ENCODE measurements around the gene AGAP5. TPM values are rescaled to one million over a fixed set of nuclear protein-coding genes. Genes with fewer than 3 reads are reported as not detected.

Gene AGAP5
- total RNA-seq, 1 donor from 2014 or later = 8.2 TPM

- DNase-seq (ENCODE audit: low spot score) = no peak
Observed at GRCh38 chr10:73655990-73656298, 42.0 kb downstream of the AGAP5 start, which contains the start of gene SYNPO2L. Gene SYNPO2L, minus strand, starts transcription at chr10:73656029. Its CDS starts 107 bp downstream, at chr10:73655922.

DNA sequence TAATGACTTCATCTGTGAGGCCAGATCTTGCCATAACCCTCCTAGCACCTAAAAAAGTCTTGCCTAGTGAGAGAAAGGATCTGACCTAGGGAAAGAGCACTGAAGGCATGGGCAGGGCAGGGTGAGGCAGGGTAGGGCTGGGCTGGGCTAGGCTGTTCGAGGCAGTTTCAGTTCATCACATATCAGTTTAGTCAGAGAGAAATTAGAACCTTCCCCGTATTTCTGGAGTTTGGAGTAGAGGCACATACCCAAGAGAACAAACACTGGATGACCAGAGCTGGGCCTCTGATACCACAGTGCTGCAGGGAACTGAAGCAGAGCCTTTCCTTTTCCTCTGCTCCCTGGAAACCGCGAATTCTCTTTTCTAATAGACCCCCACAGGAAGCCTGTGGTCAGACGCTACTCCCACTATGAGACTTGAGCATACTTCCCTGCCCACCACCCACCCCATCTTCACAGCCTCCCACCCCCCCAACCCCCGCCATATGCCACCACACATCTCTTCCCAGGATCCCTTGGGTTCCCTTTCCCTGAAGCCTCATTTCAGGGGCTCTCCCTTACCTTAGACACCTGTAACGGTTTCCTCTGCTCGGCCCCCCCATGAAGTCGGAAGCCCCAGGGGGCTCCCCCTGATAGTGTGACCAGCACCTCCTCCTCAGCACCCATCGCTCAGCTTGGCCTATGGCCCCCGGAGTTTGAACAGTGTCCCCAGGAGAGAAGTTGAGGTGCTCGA, 42.5 kb downstream of the AGAP5 start:
- no peak for DNase-seq (ENCODE audit: low spot score)

- no peak for DNase-seq (ENCODE audit: low spot score)
Observed at GRCh38 chr10:73653701-73654100, 44.2 kb downstream of the AGAP5 start.

DNA sequence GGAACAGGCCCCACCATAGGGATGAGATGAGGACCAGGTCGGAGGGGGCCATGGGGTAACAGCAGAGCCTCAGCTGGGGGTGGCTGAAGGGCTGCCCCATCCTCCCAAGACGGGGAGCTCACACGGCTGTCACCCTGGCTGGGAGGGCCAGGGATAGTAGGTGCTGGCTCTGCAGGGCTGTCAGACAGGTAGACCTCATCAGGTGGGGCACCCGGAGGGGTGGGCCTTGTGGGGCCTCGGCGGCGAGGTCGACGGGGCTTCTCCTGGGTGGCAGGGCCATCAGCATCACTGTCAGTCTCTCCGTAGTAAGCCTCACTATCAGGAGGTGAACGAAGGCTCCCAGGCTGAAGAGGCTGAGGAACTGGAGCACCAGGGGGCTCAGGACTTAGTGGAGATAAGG, 44.7 kb downstream of the AGAP5 start:
- DNase-seq (ENCODE audit: low spot score) = no peak

DNA sequence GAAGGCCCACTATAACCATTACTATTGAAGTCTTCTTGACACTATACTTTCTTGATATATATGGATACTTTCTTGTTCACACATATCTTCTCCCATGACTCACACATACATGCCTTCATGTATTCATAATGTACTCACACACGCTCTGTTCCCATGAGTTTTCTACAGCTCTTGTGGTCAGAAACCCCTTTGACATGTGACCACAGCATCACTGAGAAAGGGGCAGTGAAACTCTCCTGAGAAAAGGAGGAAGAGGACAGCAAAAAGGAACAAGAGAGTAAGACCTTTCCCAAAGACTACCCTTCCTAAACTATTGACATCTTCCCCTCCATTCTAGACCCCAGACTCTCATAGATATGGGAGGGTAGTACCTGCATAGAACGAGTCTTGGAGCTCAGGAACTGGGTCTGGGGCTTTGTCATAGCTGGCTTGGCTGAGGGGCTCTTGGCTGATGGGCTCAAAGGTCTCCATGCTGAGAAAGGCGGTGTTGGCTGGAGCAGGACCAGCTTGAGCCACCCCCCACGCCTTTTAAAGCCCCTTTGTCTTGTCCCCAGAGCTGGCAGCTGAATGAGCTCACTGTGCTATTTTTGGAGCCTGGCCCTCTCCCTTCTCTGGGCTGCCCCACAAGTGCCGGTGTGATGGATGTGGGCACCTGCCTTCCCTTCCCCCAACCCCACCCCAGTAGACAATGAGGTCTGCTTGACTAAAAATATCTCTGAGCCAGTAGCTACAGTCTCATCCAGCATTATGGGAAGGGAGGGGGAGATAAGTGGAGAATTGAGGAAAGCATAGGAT, 47.2 kb downstream of the AGAP5 start:
- no peak for DNase-seq (ENCODE audit: low spot score)

- DNase-seq (ENCODE audit: low spot score) = no peak
Observed at GRCh38 chr10:73649876-73650536, 47.9 kb downstream of the AGAP5 start.

DNA sequence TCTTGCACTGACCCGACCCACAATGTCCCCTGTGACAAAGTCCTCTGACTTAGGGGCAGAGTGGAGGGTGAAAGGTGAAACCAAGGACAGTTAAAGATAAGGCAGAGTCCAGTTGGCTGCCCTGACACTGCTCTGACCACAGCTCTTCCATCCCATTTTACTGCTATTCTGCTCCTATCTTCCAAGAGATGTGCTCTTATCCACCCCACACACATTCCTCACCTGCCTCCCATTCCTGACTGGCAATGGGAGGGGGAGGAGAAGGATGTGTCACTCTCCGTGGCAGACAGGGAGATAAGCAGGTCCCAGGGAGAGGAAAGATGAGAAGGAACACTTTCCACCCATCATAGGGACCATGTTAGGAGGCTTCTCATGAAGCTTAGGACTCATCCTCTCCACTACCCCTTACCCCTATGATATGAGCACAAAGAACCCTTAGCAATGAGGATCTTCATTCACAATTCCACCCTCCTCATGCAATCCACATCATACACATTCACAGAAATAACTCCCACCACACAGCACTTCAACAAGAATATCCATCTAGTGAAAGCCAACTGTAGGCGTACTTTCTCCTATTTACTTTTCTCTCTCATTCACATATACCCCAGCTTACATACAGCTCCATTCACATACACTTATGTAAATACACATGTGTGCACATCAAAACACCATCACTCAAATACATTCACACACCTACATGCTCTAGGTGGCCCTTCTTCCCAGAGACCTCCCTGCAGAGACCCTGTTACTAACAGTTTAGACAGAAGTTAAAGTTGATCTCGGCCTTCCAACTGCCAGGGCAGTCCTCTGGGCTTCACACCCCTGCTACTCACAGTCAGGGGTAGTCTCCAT, 48.7 kb downstream of the AGAP5 start:
- no peak for DNase-seq (ENCODE audit: low spot score)

DNA sequence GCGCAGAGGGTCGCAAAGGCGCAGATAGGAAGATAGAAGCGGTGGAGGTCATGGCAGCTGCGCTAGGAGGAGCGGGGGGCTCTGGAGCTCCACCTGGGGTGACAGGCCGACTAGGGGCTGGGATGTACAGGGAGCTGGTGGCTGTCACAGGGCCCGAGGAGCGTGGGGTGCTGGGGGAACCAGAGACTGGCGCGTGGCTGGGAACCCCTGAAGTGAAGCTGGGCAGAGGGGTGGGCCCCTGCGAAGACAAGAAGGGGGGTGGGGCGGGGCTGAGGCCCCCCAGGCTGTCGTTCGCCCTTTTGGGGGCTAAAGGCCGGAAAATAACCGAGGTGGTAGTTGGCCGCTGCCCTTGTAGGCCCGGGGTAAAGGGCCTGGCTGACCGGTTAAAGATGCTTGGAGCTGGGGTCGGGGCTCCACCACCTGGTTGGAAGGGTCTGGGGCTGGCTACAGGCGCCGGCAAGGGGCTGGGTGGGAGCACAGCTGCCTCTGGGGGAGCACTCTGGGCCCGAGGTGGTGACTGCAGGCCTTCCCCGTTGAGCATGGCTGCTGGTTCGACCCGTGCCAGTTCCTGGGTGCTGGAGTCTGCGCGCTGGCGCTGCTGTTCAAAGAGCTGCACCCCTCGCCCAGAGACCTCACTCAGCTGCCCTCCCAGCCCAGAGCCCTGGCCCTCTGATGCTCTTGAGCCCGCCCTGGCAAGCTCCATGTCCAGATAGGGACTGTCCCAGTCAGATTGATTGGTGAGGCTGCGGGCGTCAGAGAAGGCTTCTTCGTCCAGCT, 49.8 kb downstream of the AGAP5 start:
- no peak for DNase-seq (ENCODE audit: low spot score)

DNA sequence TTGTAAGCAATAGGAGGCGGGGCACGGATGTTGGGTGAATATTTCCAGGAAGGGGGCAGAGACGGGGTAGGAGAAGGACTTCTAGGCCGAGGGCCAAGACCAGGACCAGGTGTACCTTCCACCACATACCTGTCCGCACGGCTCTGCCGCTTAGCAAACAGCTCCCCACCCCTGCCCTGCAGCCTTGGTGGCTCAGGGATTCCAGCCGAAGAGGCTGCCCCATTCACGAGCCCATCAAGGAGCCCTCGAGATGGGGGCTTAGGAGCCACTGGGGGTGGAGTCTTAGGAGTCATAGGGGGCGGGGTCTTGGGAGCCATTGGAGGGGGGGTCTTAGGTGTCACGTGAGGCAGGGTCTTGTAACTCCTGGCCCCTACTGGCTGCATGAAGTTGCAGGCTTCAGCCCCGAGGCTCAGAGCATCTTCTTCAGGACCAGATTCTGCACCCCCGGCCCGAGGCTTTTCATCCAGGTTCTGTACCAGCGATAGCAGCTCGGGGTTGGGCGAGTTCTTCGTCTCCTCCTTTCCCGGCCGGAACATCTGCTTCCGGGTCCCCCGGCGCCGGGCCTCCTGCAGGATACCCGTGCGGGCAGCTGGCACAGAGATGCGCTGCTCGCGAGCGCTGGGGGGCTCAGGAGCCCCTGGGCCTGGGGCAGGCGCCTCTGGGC, 50.6 kb downstream of the AGAP5 start:
- DNase-seq (ENCODE audit: low spot score) = no peak

GRCh38 chr10:73646598-73647041, 51.3 kb downstream of the AGAP5 start:
- no peak for DNase-seq (ENCODE audit: low spot score)

DNA sequence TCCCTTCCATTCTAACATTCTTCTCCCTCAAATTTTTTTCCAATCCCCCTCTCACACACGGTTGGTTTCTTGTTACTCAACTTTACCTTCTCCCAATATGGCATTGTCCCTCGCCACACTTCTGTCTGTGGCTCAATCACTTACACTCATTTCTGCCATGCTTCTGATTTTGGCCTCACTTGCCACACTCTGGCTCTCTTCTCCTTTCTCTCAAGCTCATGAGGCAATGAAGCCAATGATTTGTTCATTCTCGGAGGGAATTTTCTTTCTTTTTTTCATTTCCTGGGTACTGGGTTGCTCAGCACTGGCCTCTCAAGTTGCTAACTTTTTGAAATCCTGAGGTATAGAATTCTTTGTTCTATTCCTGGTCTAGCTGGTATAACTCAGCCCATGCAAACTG, 52.7 kb downstream of the AGAP5 start:
- DNase-seq (ENCODE audit: low spot score) = no peak

DNA sequence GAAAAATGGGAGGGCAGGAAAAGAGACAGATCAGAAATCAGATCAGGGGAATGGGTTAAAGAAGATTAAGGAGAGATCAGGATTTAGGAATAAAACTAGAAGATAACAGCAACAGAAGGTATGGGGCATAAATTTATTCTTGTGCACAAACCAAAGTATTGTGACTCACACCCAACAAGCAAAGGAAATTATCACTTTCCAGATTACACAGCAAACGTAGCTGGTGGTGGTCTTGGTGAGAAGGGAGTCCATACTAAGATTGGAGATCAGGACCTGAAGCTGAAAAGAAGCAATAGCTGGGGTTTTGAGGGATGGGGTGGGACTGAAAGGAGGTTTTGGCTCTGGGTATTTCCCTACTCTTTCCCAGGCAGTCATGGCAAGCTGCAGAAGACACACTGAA, 53.1 kb downstream of the AGAP5 start:
- no peak for DNase-seq (ENCODE audit: low spot score)

- DNase-seq (ENCODE audit: low spot score) = peak; percentile 56
Observed at GRCh38 chr10:73644015-73644743, 53.7 kb downstream of the AGAP5 start.

- no peak for DNase-seq (ENCODE audit: low spot score)
Observed at GRCh38 chr10:73643362-73643761, 54.5 kb downstream of the AGAP5 start.

- no peak for DNase-seq (ENCODE audit: low spot score)
Observed at GRCh38 chr10:73641328-73642060, 56.4 kb downstream of the AGAP5 start, which contains the start of gene MYOZ1. Gene MYOZ1, minus strand, starts transcription at chr10:73641474. Its CDS starts 1,457 bp downstream, at chr10:73640017.

GRCh38 chr10:73639286-73639685, 58.6 kb downstream of the AGAP5 start:
- no peak for DNase-seq (ENCODE audit: low spot score)

- DNase-seq (ENCODE audit: low spot score) = no peak
Observed at GRCh38 chr10:73635781-73636180, 62.1 kb downstream of the AGAP5 start.

- no peak for DNase-seq (ENCODE audit: low spot score)
Observed at GRCh38 chr10:73634421-73634820, 63.5 kb downstream of the AGAP5 start.

DNA sequence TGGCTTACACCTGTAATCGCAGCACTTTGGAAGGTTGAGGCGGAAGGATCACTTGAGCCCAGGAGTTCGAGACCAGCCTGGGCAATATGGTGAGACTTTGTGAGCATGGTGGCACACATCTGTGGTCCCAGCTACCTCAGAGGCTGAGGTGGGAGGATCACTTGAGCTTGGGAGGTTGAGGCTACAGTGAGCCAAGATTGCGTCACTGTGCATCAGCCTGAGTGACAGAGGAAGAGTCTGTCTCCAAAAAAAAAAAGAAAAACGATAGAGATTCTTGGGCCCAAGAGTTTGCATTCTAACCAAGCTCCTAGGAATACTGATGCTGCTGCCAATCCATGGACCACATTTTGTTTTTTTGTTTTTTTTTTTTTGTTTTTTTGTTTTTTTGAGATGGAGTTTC, 68.7 kb downstream of the AGAP5 start:
- DNase-seq (ENCODE audit: low spot score) = no peak
